Measurements from ENCODE around the gene B4GAT1. TPM values are rescaled to one million over a fixed set of nuclear protein-coding genes. Genes with fewer than 3 reads are reported as not detected.

B4GAT1 gene
- total and polyA plus RNA-seq, 10 of the 15 experiments (the other 5 are each of a cell fraction or from before 2014, with no cell fraction given): 0.55 to 11.1 (median 4.3) TPM

GRCh38 chr11:66333896-66334604 is 13.4 kb downstream of the B4GAT1 start:
- in situ Hi-C loops (cut with MboI): no loop called here
- no peak for DNase-seq (ENCODE audit: low read depth, low spot score)
- intact Hi-C loops (cut with micrococcal nuclease; ENCODE audit: unreplicated experiment): no loop called here
- CTCF ChIA-PET: interaction anchor here (1.3 to 5.7 kb wide), 4 partner anchors 22 to 52 kb away, joined by 3 to 96 read pairs (median 28); no protein-coding TSS in a partner anchor
- BruUV-seq (replicated peaks): no TSS peak
- no peak for TF ChIP-seq RB1 (IDR thresholded peaks at IDR 0.05; ENCODE audit: borderline replicate concordance)
- no peak for TF ChIP-seq LARP7 (IDR thresholded peaks at IDR 0.05)
- no peak for TF ChIP-seq GATAD2B (conservative IDR thresholded peaks at IDR 0.05; ENCODE audit: low read depth)
- RAD21 ChIA-PET (ENCODE audit: unreplicated experiment): interaction anchor here (1.7 to 3.6 kb wide), 2 partner anchors 22 to 52 kb away, joined by 8 to 49 read pairs; no protein-coding TSS in a partner anchor
- 75% methylated on average over 27 of the region's 29 CpGs for WGBS (ENCODE audit: insufficient coverage, insufficient replicate concordance, low lambda C conversion rate, missing lambda C conversion rate)
- FAIRE-seq: no peak
- peaks cover 0 to 6% of the 10 kb centered on the region in 2 experiments; a peak in 3 of 4 replicates for H3K36me3 ChIP-seq (ENCODE audit: control insufficient read depth in 2 of 2, insufficient read depth in 2 of 2, low read length in 1 of 2)
- no peaks in the 10 kb centered on the region for H3K79me2 ChIP-seq (ENCODE audit: control insufficient read depth, insufficient read depth, low read length)
- H2AFZ ChIP-seq (ENCODE audit: control insufficient read depth, low read depth, low read length): no peak overlapping the region
- H3K9me3 ChIP-seq (replicated peaks; ENCODE audit: control insufficient read depth, insufficient read depth, low read length): no peaks in the 10 kb centered on the region
- no peak overlapping the region for H3K27ac ChIP-seq (ENCODE audit: control insufficient read depth, insufficient read depth)
- H3K4me2 ChIP-seq (ENCODE audit: control insufficient read depth, insufficient read depth): no peak overlapping the region
- H3K9ac ChIP-seq (ENCODE audit: control insufficient read depth, insufficient read depth, low read length): no peak overlapping the region
- H3K27me3 ChIP-seq (replicated peaks in 1 of 2; ENCODE audit: control insufficient read depth in 2 of 2, insufficient read depth in 2 of 2, low read length in 1 of 2): no peaks in the 10 kb centered on the region
- no peak for ATAC-seq
- peaks cover 21% of the 10 kb centered on the region for H3K4me1 ChIP-seq (ENCODE audit: control insufficient read depth, insufficient read depth, low read length)
- POLR2A ChIA-PET: interaction anchor here (0.8 to 2.3 kb wide), 2 partner anchors 11 to 45 kb away, joined by 3 to 16 read pairs; partner anchors contain the start of genes BRMS1 and YIF1A
- no peak overlapping the region for H3K4me3 ChIP-seq
- SMC1A ChIA-PET (ENCODE audit: uncharacterized antibody, unreplicated experiment): interaction anchor here (1.6 kb wide), 1 partner anchor 52 kb away, joined by 5 read pairs; no protein-coding TSS in a partner anchor
- no peaks in the 10 kb centered on the region for H4K20me1 ChIP-seq (ENCODE audit: control insufficient read depth, insufficient read depth)

GRCh38 chr11:66333220-66333877 is 14.1 kb downstream of the B4GAT1 start:
- WGBS (ENCODE audit: insufficient coverage, insufficient replicate concordance, low lambda C conversion rate, missing lambda C conversion rate): 56% methylated on average over 19 of the region's 19 CpGs
- POLR2A ChIA-PET: interaction anchor here (0.8 kb wide), 1 partner anchor 44 kb away, joined by 3 read pairs; the partner anchor contains the start of gene YIF1A
- no peaks in the 10 kb centered on the region for H4K20me1 ChIP-seq (ENCODE audit: control insufficient read depth, insufficient read depth)
- H3K9me3 ChIP-seq (replicated peaks; ENCODE audit: control insufficient read depth, insufficient read depth, low read length): no peaks in the 10 kb centered on the region
- BruUV-seq (replicated peaks): no TSS peak
- in situ Hi-C loops (cut with MboI) (no loop called here), intact Hi-C loops (cut with micrococcal nuclease; ENCODE audit: unreplicated experiment) (no loop called here)
- RAD21 ChIA-PET (ENCODE audit: unreplicated experiment): interaction anchor here (3.6 kb wide), 1 partner anchor 21 kb away, joined by 49 read pairs; no protein-coding TSS in a partner anchor
- TF ChIP-seq TCF3 (IDR thresholded peaks at IDR 0.05; ENCODE audit: borderline replicate concordance, insufficient read depth, low read depth, low read length): no peak
- no peak for TF ChIP-seq MYC (IDR thresholded peaks at IDR 0.05; ENCODE audit: insufficient read depth, insufficient read length, insufficient replicate concordance, low read length, severe bottlenecking)
- TF ChIP-seq SP1 (IDR thresholded peaks at IDR 0.05; ENCODE audit: low read depth, low read length): no peak
- TF ChIP-seq POU2F2 (IDR thresholded peaks at IDR 0.05; ENCODE audit: borderline replicate concordance, low read depth, low read length): no peak
- TF ChIP-seq USF1 (IDR thresholded peaks at IDR 0.05; ENCODE audit: borderline replicate concordance, extremely low read length, insufficient read depth, low read depth, low read length): no peak
- no peak for TF ChIP-seq NR2F1 (conservative IDR thresholded peaks at IDR 0.05)
- peaks cover 0 to 6% of the 10 kb centered on the region in 2 experiments; a peak in 2 of 4 replicates for H3K36me3 ChIP-seq (ENCODE audit: control insufficient read depth in 2 of 2, insufficient read depth in 2 of 2, low read length in 1 of 2)
- SMC1A ChIA-PET (ENCODE audit: uncharacterized antibody, unreplicated experiment): no interaction called here
- no peak overlapping the region for H3K4me3 ChIP-seq
- H3K4me1 ChIP-seq (ENCODE audit: control insufficient read depth, insufficient read depth, low read length): peaks cover 27% of the 10 kb centered on the region
- DNase-seq (ENCODE audit: low read depth, low spot score) (no peak), ATAC-seq (no peak), FAIRE-seq (no peak)
- H2AFZ ChIP-seq (ENCODE audit: control insufficient read depth, low read depth, low read length): no peak overlapping the region
- H3K79me2 ChIP-seq (ENCODE audit: control insufficient read depth, insufficient read depth, low read length): no peaks in the 10 kb centered on the region
- no peak overlapping the region for H3K27ac ChIP-seq (ENCODE audit: control insufficient read depth, insufficient read depth)
- no peak overlapping the region for H3K4me2 ChIP-seq (ENCODE audit: control insufficient read depth, insufficient read depth)
- H3K9ac ChIP-seq (ENCODE audit: control insufficient read depth, insufficient read depth, low read length): no peak overlapping the region
- CTCF ChIA-PET: interaction anchor here (2.8 to 5.7 kb wide), 2 partner anchors 22 to 53 kb away, joined by 6 to 96 read pairs; no protein-coding TSS in a partner anchor
- no peaks in the 10 kb centered on the region for H3K27me3 ChIP-seq (replicated peaks in 1 of 2; ENCODE audit: control insufficient read depth in 2 of 2, insufficient read depth in 2 of 2, low read length in 1 of 2)
